ENCODE measurements around the gene BACH2.

DNA sequence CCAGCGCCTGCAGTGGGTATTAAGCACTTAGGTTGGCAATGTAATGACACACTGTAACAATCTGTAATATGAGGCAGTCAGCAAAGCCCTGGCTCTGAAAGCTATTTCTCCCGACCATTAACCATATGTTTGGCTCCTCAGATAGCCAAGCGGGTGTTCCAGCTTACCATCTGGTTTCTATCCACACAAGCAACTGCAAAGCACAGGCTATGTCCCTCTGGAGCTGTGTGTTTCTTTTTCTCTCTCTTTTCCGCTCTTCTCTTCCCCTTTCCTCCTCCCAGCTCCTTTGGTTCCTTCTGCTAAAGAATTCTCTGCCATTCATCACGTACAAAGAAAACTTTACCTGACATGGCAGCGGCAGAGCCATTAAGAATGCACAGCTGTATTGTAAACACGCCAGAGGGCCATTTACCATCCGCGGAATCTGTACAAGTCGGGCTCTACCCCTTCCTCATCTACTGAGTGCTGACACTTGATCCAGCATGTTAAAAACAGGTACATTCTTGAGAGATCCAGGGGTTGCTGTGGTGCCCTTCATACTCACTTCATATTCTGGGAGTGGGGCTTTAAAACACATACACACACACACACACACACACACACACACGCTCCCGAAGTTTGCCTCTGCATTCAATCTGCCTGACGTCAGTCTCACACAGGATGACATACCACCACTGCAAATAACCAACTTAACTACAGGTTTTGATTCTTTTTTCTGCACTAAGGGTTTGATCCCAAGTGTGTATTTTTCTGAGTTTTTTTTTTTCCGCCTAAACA is 77.2 kb downstream of the BACH2 start:
- TF ChIP-seq KDM1A (IDR thresholded peaks at IDR 0.05; ENCODE audit: borderline replicate concordance, low read length) = no peak
- no peak for TF ChIP-seq MAX (IDR thresholded peaks at IDR 0.05)
- no peak for TF ChIP-seq TEAD4 (IDR thresholded peaks at IDR 0.05; ENCODE audit: low read depth, low read length)
